Suprapubic skin (tissue), 4 donors: ENCODE results near the gene RASGEF1B.

Source experiments
- CTCF ChIP-seq, 2 donors: fragments of 200-600 bp in 1 of 2; fragments of 450-650 bp in 1 of 2; sonication (generic) in 1 of 2; IDR thresholded peaks; one replicate each; pipeline ENCODE4 v1.5.1; 2016 to 2019; ENCODE audit warnings: antibody characterized with exemption in 2 of 2, mild to moderate bottlenecking in 1 of 2, moderate library complexity in 1 of 2
- EP300 ChIP-seq: sonication (generic); formaldehyde crosslinking; IDR thresholded peaks from one replicate; pipeline ENCODE4 v1.6.1; 2017; ENCODE audit warnings: antibody characterized with exemption
- POLR2A ChIP-seq, 2 donors: fragments of 450-650 bp; IDR thresholded peaks; one replicate each; pipeline ENCODE4 v1.6.1; 2017; ENCODE audit warnings: antibody characterized with exemption in 2 of 2, mild to moderate bottlenecking in 2 of 2, moderate library complexity in 2 of 2
- POLR2AphosphoS5 ChIP-seq, 3 donors: sonication (generic); formaldehyde crosslinking; IDR thresholded peaks; one replicate each; pipeline ENCODE4 v1.6.1; 2017; ENCODE audit warnings: antibody characterized with exemption in 3 of 3

GRCh38 chr4:81471298-81471587, 464 bp downstream of the RASGEF1B start:
- TF ChIP-seq CTCF (IDR thresholded peaks at IDR 0.05) (no peak), POLR2AphosphoS5 (IDR thresholded peaks at IDR 0.05) (no peak), POLR2A (IDR thresholded peaks at IDR 0.05) (no peak), EP300 (no peak)
